ENCODE measurements around the gene RAB18.

The RAB18 gene

DNA sequence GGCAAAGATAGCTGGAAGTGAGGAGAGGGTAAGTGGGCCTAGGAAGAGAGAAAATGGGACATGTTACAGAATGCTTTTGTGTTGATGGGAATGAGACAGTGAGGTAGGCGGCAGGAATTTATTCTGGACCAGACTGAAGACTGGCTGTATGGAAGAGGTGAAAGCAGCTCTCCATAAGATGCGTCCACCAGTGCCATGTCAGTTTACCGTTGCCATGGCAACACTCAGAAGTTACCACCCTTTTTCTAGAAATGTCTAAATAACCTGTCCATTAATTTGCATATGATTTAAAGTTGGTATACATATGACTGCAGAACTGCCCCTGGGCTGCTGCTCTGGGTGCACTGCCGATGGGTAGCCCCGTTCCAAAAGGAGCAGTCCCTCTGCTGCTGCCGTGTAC is 46.7 kb downstream of the RAB18 start:
- H3K4me1 ChIP-seq (ENCODE audit: control insufficient read depth, low read length), result no peaks in the 10 kb centered on the region
- no peaks in the 10 kb centered on the region for H3K79me2 ChIP-seq (ENCODE audit: control insufficient read depth, low read length)
- H3K27ac ChIP-seq (ENCODE audit: low read depth, low read length), result no peak overlapping the region
- no peaks in the 10 kb centered on the region for H4K20me1 ChIP-seq (ENCODE audit: control insufficient read depth, insufficient read depth, low read depth, low read length)
- no peaks in the 10 kb centered on the region for H3K9me2 ChIP-seq (replicated peaks; ENCODE audit: control insufficient read depth, low read length)
- H3K9me3 ChIP-seq (ENCODE audit: control insufficient read depth, insufficient read depth, low read length), result no peaks in the 10 kb centered on the region
- TF ChIP-seq, protein P1, sequence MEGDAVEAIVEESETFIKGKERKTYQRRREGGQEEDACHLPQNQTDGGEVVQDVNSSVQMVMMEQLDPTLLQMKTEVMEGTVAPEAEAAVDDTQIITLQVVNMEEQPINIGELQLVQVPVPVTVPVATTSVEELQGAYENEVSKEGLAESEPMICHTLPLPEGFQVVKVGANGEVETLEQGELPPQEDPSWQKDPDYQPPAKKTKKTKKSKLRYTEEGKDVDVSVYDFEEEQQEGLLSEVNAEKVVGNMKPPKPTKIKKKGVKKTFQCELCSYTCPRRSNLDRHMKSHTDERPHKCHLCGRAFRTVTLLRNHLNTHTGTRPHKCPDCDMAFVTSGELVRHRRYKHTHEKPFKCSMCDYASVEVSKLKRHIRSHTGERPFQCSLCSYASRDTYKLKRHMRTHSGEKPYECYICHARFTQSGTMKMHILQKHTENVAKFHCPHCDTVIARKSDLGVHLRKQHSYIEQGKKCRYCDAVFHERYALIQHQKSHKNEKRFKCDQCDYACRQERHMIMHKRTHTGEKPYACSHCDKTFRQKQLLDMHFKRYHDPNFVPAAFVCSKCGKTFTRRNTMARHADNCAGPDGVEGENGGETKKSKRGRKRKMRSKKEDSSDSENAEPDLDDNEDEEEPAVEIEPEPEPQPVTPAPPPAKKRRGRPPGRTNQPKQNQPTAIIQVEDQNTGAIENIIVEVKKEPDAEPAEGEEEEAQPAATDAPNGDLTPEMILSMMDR (IDR thresholded peaks at IDR 0.05; ENCODE audit: low read depth, low read length, poor library complexity, severe bottlenecking), result no peak
- TF ChIP-seq EZH2phosphoT487 (IDR thresholded peaks at IDR 0.05; ENCODE audit: borderline replicate concordance, low read length), result no peak
- H3F3A ChIP-seq (ENCODE audit: control insufficient read depth, insufficient read depth), result no peaks in the 10 kb centered on the region
- H3K4me3 ChIP-seq (ENCODE audit: low read length), result no peak overlapping the region
- H3K4me2 ChIP-seq (ENCODE audit: low read length), result no peak overlapping the region
- H3K36me3 ChIP-seq (ENCODE audit: control insufficient read depth, low read length), result no peaks in the 10 kb centered on the region
- H3K27me3 ChIP-seq (ENCODE audit: control insufficient read depth, low read length), result peaks cover 5% of the 10 kb centered on the region; the same call in 1 of the 2 replicates

GRCh38 chr10:27558612-27559020 is 54.5 kb downstream of the RAB18 start:
- Histone ChIP-seq H3K27ac (ENCODE audit: low read depth, low read length) (no peak overlapping the region), H3K4me2 (ENCODE audit: low read length) (no peak overlapping the region), H3K9me2 (replicated peaks; ENCODE audit: control insufficient read depth, low read length) (no peaks in the 10 kb centered on the region), H3K36me3 (ENCODE audit: control insufficient read depth, low read length) (no peaks in the 10 kb centered on the region), H3K9me3 (ENCODE audit: control insufficient read depth, insufficient read depth, low read length) (no peaks in the 10 kb centered on the region), H3K4me3 (ENCODE audit: low read length) (no peak overlapping the region), H3K27me3 (ENCODE audit: control insufficient read depth, low read length) (peaks cover 5% of the 10 kb centered on the region; the same call in 1 of the 2 replicates), H3K4me1 (ENCODE audit: control insufficient read depth, low read length) (no peaks in the 10 kb centered on the region), H3K79me2 (ENCODE audit: control insufficient read depth, low read length) (no peaks in the 10 kb centered on the region), H4K20me1 (ENCODE audit: control insufficient read depth, insufficient read depth, low read depth, low read length) (no peaks in the 10 kb centered on the region), H3F3A (ENCODE audit: control insufficient read depth, insufficient read depth) (no peaks in the 10 kb centered on the region)
- no peak for TF ChIP-seq EZH2phosphoT487 (IDR thresholded peaks at IDR 0.05; ENCODE audit: borderline replicate concordance, low read length)
- TF ChIP-seq, protein P1 (IDR thresholded peaks at IDR 0.05; ENCODE audit: low read depth, low read length, poor library complexity, severe bottlenecking), result peak; percentile 78

GRCh38 chr10:27561334-27561733 is 57.2 kb downstream of the RAB18 start:
- H3F3A ChIP-seq (ENCODE audit: control insufficient read depth, insufficient read depth), result no peaks in the 10 kb centered on the region
- H3K4me2 ChIP-seq (ENCODE audit: low read length), result no peak overlapping the region
- no peak for TF ChIP-seq EZH2phosphoT487 (IDR thresholded peaks at IDR 0.05; ENCODE audit: borderline replicate concordance, low read length)
- TF ChIP-seq, protein P1 (IDR thresholded peaks at IDR 0.05; ENCODE audit: low read depth, low read length, poor library complexity, severe bottlenecking), result no peak
- no peaks in the 10 kb centered on the region for H3K27me3 ChIP-seq (ENCODE audit: control insufficient read depth, low read length)
- no peaks in the 10 kb centered on the region for H3K9me3 ChIP-seq (ENCODE audit: control insufficient read depth, insufficient read depth, low read length)
- no peaks in the 10 kb centered on the region for H3K36me3 ChIP-seq (ENCODE audit: control insufficient read depth, low read length)
- no peaks in the 10 kb centered on the region for H3K4me1 ChIP-seq (ENCODE audit: control insufficient read depth, low read length)
- H3K79me2 ChIP-seq (ENCODE audit: control insufficient read depth, low read length), result no peaks in the 10 kb centered on the region
- no peaks in the 10 kb centered on the region for H4K20me1 ChIP-seq (ENCODE audit: control insufficient read depth, insufficient read depth, low read depth, low read length)
- no peak overlapping the region for H3K4me3 ChIP-seq (ENCODE audit: low read length)
- no peaks in the 10 kb centered on the region for H3K9me2 ChIP-seq (replicated peaks; ENCODE audit: control insufficient read depth, low read length)
- H3K27ac ChIP-seq (ENCODE audit: low read depth, low read length), result no peak overlapping the region
